HTR-8/SVneo (cell line): Measurements from ENCODE around the gene PFKFB3.

Experiments used
- DNase-seq: peaks from one replicate; pipeline ENCODE4 v3.0.0; 2011; ENCODE audit warnings: low spot score, mixed read lengths; ENCODE audit not compliant: insufficient read length
- FAIRE-seq: peaks from 2 replicates; lab custom pipeline; 2011; peaks lifted over from hg19 to GRCh38; lab: Jason Lieb, UNC

Gene PFKFB3

GRCh38 chr10:6216916-6217315 lies 14.2 kb downstream of the PFKFB3 start:
- DNase-seq, result no peak
- FAIRE-seq, result no peak

- FAIRE-seq, result no peak
- no peak for DNase-seq
These were observed 14.9 kb downstream of the PFKFB3 start for GRCh38 chr10:6217611-6218010.

- DNase-seq (no peak), FAIRE-seq (no peak)
These were observed 16.2 kb downstream of the PFKFB3 start for GRCh38 chr10:6218692-6219493.

DNA sequence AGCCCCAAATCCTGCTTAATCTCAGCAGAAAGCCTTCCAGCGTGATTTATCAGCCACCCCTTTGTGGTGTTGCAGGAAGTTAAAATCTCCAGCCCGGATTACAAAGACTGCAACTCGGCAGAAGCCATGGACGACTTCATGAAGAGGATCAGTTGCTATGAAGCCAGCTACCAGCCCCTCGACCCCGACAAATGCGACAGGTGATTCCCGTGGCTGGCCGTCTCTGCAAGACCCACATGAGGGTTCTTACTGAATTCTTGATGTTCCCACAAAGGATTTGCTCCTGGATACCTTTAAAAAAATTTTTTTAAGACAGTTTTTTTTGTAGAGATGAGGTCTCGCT lies 16.7 kb downstream of the PFKFB3 start:
- no peak for DNase-seq
- FAIRE-seq, result no peak

GRCh38 chr10:6220418-6221191 lies 17.9 kb downstream of the PFKFB3 start:
- FAIRE-seq (no peak), DNase-seq (no peak)

DNA sequence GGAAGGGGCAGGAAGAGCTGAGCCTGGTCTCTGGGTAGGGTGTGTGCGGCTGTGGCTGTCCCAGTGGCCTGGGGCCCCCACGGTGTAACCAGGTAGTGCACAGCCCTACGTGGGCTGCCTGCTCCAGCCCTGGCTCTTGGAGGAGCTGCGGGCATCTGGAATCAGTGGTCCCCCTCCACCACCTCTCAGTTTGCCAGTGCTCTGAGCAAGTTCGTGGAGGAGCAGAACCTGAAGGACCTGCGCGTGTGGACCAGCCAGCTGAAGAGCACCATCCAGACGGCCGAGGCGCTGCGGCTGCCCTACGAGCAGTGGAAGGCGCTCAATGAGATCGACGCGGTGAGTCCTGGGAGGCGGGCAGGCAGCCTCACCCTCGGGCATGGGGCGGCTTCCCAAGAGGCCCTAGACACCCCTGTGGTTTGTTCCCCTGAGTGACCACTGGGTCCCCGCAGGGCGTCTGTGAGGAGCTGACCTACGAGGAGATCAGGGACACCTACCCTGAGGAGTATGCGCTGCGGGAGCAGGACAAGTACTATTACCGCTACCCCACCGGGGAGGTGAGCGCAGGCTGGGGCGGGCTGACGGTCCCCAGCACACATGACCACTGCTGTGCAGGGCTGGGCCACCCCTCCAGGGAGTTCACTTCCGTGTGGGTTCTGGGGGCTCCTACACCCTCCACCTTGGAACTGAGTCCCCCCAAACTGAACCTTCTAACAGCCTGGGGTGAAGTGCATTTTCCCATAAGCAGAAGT lies 18.6 kb downstream of the PFKFB3 start:
- DNase-seq, result no peak
- no peak for FAIRE-seq

DNA sequence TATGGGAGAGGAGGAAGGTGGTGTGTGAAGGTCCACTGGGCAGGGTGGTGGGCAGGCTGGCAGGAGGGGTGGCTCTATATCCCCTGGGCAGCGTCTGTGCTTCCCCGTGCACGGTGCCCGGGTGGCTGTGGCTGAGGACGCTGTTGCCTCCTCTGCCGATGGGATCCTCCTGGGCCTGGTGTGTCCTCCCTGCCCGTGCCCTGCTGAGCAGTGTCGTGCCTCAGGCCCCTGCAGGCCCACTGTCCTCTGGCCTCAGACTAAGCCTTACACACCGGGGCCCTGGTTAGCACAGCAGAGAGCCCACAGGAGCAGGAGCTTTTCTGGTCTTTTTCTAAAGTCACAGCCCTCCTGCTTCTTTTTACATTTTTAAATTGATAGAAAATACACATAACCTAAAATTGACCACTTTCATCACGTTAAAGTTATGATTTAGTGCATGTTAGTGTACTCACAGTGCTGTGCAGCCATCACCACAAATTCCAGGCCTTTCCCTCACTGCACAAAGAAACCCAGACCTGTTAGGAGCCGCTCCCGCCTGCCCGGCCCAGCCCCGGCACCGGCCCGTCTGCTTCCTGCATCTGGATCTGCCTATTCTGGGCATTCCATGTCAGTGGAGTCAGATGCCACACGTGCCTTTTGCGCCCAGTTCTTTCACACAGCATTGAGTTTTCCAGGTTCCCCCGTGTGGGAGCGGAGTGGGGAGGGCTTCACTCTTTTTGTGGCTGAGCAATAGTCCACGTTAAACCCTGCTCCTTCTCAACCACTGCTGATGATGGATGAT lies 19.4 kb downstream of the PFKFB3 start:
- no peak for DNase-seq
- FAIRE-seq, result no peak

GRCh38 chr10:6222755-6223154 lies 20.0 kb downstream of the PFKFB3 start:
- FAIRE-seq (no peak), DNase-seq (no peak)

DNA sequence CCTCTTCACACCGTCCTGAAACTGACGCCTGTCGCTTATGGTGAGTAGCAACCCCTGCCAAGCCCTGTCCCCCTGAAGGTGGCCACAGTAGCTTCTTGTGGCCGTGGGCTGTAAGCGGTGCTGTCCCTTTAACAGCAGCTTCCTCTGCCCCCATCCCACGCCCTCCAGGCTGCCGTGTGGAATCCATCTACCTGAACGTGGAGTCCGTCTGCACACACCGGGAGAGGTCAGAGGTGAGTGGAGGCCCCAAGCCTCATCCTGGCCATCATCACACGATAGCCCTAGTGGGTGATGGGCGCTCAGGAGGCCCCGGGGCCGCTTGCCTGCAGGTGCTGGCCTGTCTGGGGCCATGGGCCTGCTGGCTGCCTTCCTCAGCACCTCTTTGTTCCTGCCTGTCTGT lies 21.2 kb downstream of the PFKFB3 start:
- FAIRE-seq, result no peak

GRCh38 chr10:6224781-6225180 lies 22.0 kb downstream of the PFKFB3 start:
- FAIRE-seq (no peak), DNase-seq (no peak)

More for the DNA sequence above, 21.2 kb downstream of the PFKFB3 start:
- no peak for DNase-seq

DNA sequence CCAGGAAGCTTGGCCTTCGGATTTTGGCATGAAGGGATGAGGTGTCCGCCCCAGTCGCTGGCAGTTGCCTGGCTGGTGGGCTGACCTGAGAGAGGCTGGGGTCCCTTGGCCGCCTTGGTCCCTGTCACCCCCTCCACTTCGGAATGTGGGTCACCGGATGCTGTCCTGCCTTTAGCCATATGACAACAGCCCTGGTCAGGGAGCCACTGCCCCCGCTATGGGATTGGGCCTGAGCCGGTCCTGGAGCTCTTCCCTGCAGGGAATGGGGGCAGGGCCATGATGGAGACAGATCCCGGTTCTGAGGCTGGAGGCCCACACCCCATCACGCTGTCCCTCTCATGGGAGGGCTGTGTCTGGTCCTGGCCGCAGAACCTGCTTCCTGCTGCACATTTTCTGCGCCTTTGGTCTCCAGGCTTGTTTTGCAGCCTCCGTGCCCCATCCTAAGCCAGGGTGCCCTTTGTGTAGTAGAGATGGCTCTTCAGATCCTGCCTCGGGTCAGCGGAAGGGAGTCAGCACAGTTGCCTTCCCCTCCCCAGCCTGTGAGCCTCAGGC lies 22.6 kb downstream of the PFKFB3 start:
- DNase-seq (no peak), FAIRE-seq (no peak)

DNA sequence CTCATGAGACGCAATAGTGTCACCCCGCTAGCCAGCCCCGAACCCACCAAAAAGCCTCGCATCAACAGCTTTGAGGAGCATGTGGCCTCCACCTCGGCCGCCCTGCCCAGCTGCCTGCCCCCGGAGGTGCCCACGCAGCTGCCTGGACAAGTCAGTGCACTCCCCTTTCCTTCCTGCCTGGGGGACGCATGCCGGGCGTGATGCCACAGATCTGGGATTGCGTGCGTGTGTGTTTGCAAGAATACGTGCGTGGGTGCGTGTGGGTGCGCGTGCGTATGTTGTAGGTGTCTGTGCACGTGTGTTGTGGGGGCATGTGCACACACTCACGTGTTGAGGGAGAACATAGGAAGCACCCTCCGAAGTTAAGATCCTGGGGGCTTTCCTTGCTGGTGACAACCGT lies 23.5 kb downstream of the PFKFB3 start:
- no peak for FAIRE-seq
- no peak for DNase-seq

- FAIRE-seq (no peak), DNase-seq (no peak)
These were observed 24.6 kb downstream of the PFKFB3 start for GRCh38 chr10:6227346-6227745.

GRCh38 chr10:6228010-6228511 lies 25.3 kb downstream of the PFKFB3 start:
- FAIRE-seq (no peak), DNase-seq (no peak)

GRCh38 chr10:6228647-6229046 lies 25.9 kb downstream of the PFKFB3 start:
- FAIRE-seq (no peak), DNase-seq (no peak)

DNA sequence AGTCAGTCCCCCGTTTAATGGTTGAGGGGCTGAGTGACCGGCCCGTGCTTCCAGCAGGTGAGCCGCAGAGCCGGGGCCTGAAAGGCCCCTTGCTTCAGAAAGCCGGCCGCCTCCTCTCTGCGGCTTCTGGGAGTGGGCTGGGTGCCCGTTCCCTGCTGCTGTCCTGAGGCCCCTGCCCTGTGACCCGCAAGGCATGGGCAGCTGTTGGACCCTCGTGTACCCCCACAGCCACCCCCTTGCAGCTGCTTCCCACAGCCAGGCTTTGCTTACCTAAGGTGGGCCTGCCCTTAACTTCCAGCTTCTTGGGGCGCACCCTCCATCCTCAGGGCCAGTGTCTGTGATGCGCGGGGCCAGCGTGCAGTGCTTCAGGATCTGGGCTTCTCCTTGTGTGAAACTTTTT lies 26.6 kb downstream of the PFKFB3 start:
- no peak for FAIRE-seq
- no peak for DNase-seq

DNA sequence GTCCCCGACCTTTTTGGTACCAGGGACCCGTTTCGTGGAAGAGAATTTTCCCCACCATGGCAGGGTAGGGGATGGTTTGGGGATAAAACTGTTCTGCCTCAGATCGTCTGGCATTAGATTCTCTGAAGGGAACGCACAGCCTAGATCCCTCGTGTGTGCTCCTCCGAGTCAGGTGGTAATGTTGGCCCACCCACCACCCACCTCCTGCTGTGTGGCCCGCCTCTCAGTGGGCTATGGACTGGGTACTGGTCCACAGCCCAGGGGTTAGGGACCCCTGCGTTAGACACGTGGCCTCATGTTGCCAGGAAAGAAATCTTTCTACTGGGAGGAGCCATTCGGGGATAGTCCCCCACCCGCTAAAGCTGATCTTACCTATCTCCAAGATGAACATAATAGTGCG lies 27.0 kb downstream of the PFKFB3 start:
- no peak for DNase-seq
- no peak for FAIRE-seq

DNA sequence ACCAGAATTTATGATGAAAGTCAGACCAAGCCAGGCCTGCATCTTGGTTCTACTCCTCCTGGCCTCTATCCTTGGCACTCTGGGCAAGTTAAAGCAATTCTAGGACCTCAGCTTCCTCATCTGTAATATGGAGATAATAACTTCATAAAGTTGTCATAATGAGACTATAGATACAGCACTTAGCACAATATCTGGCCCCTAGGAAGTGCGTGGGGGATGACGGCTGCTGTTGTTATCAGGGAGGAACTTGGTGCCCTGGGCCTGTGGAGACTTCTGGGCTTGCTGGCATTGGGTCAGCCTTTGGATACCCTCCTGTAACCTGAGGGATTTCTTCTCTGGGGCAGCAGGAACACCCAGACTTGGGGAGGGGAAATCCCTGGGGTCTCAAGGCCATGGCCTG lies 27.6 kb downstream of the PFKFB3 start:
- DNase-seq (no peak), FAIRE-seq (no peak)

DNA sequence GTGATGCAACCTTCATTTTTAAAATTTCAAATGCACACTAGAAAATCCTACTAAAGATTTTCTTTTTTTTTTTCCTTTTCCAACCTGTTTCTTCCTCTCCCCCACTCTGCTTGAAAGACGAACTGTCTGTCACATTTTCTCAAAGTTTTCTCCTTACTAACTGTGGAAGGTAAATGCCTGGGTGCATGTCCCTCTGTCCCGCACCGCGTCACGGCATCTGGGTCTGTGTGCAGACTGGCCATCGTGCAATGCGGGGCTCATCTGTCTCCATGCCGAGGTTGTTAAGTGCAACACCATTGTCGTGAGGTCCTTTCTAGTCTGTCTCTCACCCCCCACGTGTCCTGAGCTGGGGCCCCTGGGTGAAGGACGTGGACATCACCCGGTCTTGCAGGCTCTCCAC lies 28.4 kb downstream of the PFKFB3 start:
- FAIRE-seq (no peak), DNase-seq (no peak)

- FAIRE-seq, result no peak
- no peak for DNase-seq
These were observed 29.0 kb downstream of the PFKFB3 start for GRCh38 chr10:6231730-6232129.
